HepG2 (cell line): Measurements from ENCODE around the gene LEPR. TPM values are rescaled to one million over a fixed set of nuclear protein-coding genes. Genes with fewer than 3 reads are reported as not detected.
A peak's percentile ranks its signal among the peaks of the same experiment; 100 is the strongest.

Experiments
- ARID2 ChIP-seq: sonication (generic); formaldehyde crosslinking; IDR thresholded peaks from 2 replicates; pipeline ENCODE4 v1.8.1; 2022; ENCODE audit warnings: mild to moderate bottlenecking, missing genetic modification reagents, borderline replicate concordance
- CENPT ChIP-seq: sonication (generic); formaldehyde crosslinking; IDR thresholded peaks from 2 replicates; pipeline ENCODE4 v1.8.0; 2022; ENCODE audit warnings: low read depth, mild to moderate bottlenecking, moderate library complexity, missing genetic modification reagents
- HNF4A ChIP-seq: sonication (generic); formaldehyde crosslinking; IDR thresholded peaks from 2 replicates; pipeline ENCODE4 v1.4.0; 2020; ENCODE audit warnings: missing genetic modification reagents
- KDM5A ChIP-seq: fragments of 200-600 bp; sonication (generic); IDR thresholded peaks from 2 replicates; pipeline ENCODE4 v1.7.0; 2018; ENCODE audit warnings: antibody characterized with exemption, mild to moderate bottlenecking, low read length, borderline replicate concordance
- MYNN ChIP-seq: sonication (generic); formaldehyde crosslinking; IDR thresholded peaks from 2 replicates; pipeline ENCODE4 v1.4.0; 2020; ENCODE audit warnings: mild to moderate bottlenecking, low read depth, missing genetic modification reagents
- PHB2 ChIP-seq: fragments of 450-650 bp; IDR thresholded peaks from 2 replicates; pipeline ENCODE4 v1.6.1; 2018; ENCODE audit not compliant: partially characterized antibody
- POLR2G ChIP-seq: fragments of 200-400 bp; formaldehyde crosslinking; IDR thresholded peaks from 2 replicates; pipeline ENCODE4 v1.6.1; 2018; ENCODE audit warnings: mild to moderate bottlenecking, low read depth, low read length, moderate library complexity
- RFX1 ChIP-seq: fragments of 450-650 bp; IDR thresholded peaks from 2 replicates; pipeline ENCODE4 v1.6.1; 2017
- SRSF4 ChIP-seq: fragments of 200-400 bp; formaldehyde crosslinking; IDR thresholded peaks from one replicate; pipeline ENCODE4 v1.6.1; 2018; ENCODE audit warnings: mild to moderate bottlenecking, low read depth, low read length, moderate library complexity; ENCODE audit not compliant: poor library complexity, severe bottlenecking
- ZBTB3 ChIP-seq: sonication (generic); formaldehyde crosslinking; IDR thresholded peaks from 2 replicates; pipeline ENCODE4 v1.4.0; 2020; ENCODE audit warnings: low read depth, mild to moderate bottlenecking, moderate library complexity, missing genetic modification reagents, borderline replicate concordance
- ZBTB8A ChIP-seq: sonication (generic); formaldehyde crosslinking; IDR thresholded peaks from 2 replicates; pipeline ENCODE4 v1.4.0; 2020; ENCODE audit warnings: mild to moderate bottlenecking, low read depth, missing genetic modification reagents, borderline replicate concordance
- ZFAT ChIP-seq: sonication (generic); formaldehyde crosslinking; conservative IDR thresholded peaks from 2 replicates; pipeline ENCODE4 v1.8.1; 2023; ENCODE audit warnings: missing genetic modification reagents, inconsistent platforms
- ZFYVE20 ChIP-seq: sonication (generic); formaldehyde crosslinking; IDR thresholded peaks from 2 replicates; pipeline ENCODE4 v1.8.0; 2023; ENCODE audit warnings: low read depth, mild to moderate bottlenecking, moderate library complexity, missing genetic modification reagents, borderline replicate concordance
- ZNF30 ChIP-seq: sonication (generic); formaldehyde crosslinking; IDR thresholded peaks from 2 replicates; pipeline ENCODE4 v1.5.0; 2020; ENCODE audit warnings: mild to moderate bottlenecking, missing genetic modification reagents
- ZNF337 ChIP-seq: sonication (generic); formaldehyde crosslinking; IDR thresholded peaks from 2 replicates; pipeline ENCODE4 v1.5.1; 2020; ENCODE audit warnings: missing genetic modification reagents, low read depth, mild to moderate bottlenecking, borderline replicate concordance
- ZNF543 ChIP-seq: sonication (generic); formaldehyde crosslinking; IDR thresholded peaks from 2 replicates; pipeline ENCODE4 v1.4.0; 2020; ENCODE audit warnings: mild to moderate bottlenecking, missing genetic modification reagents
- ZNF704 ChIP-seq: sonication (generic); formaldehyde crosslinking; IDR thresholded peaks from 2 replicates; pipeline ENCODE4 v1.8.1; 2023; ENCODE audit warnings: mild to moderate bottlenecking, inconsistent platforms, moderate library complexity, missing genetic modification reagents, borderline replicate concordance
- ZSCAN25 ChIP-seq: sonication (generic); formaldehyde crosslinking; IDR thresholded peaks from 2 replicates; pipeline ENCODE4 v1.8.0; 2022; ENCODE audit warnings: mild to moderate bottlenecking, missing genetic modification reagents
- ZUFSP ChIP-seq: sonication (generic); formaldehyde crosslinking; IDR thresholded peaks from 2 replicates; pipeline ENCODE4 v1.9.0; 2021; ENCODE audit warnings: missing genetic modification reagents, mild to moderate bottlenecking, borderline replicate concordance
- polyA plus RNA-seq, 8 experiments: library from polyadenylated mRNA; depleted of rRNA in 3 of 8; stranded (reverse) in 7 of 8; unstranded in 1 of 8; fragments of >200 nt; fragmentation: Illumina TruSeq in 4 of 8; extraction: Trizol in 4 of 8; gene quantifications; 2 replicates each; pipeline versions ENCODE4 v1.2.1 to v1.2.3, GENCODE V29; 2011 to 2016; ENCODE audit warnings: low read depth in 4 of 8, missing spikeins in 1 of 8, mixed read lengths in 1 of 8; ENCODE audit not compliant: insufficient read depth in 1 of 8
- total RNA-seq, 5 experiments: library from RNA; depleted of rRNA; stranded (reverse); fragments of >200 nt; fragmentation: Illumina TruSeq; extraction: Trizol; gene quantifications; 2 replicates each; pipeline ENCODE4 v1.2.3, GENCODE V29; 2016; ENCODE audit warnings: low read depth in 1 of 5
- TF ChIP-seq, protein P1 (sequence below): sonication (generic); formaldehyde crosslinking; IDR thresholded peaks from 2 replicates; pipeline ENCODE4 v1.8.0; 2022; ENCODE audit warnings: missing genetic modification reagents, mild to moderate bottlenecking, moderate library complexity, borderline replicate concordance
- TF ChIP-seq, protein P2 (sequence below), 2 experiments: sonication (generic) in 1 of 2; formaldehyde crosslinking in 1 of 2; IDR thresholded peaks; 2 replicates each; pipeline versions ENCODE4 v1.4.0 to v1.6.1; 2018 to 2020; ENCODE audit warnings: missing genetic modification reagents in 2 of 2, borderline replicate concordance in 1 of 2, low read depth in 1 of 2, mild to moderate bottlenecking in 1 of 2, missing biosample characterization in 1 of 2

LEPR gene
- total and polyA plus RNA-seq, 2 of the 13 experiments (the other 11 are each of a cell fraction or from before 2014, with no cell fraction given): 0.60 to 1.7 TPM

- TF ChIP-seq SRSF4 (no peak), ZBTB8A (CRISPR knock-in tag) (no peak), ARID2 (CRISPR knock-in tag) (no peak), POLR2G (no peak), ZNF704 (CRISPR knock-in tag) (no peak), ZSCAN25 (CRISPR knock-in tag) (peak; percentile 41; the same call in 1 of the 2 replicates), KDM5A (no peak; the same call in 1 of the 2 replicates), RFX1 (no peak), MYNN (no peak), ZNF30 (CRISPR knock-in tag) (no peak), HNF4A (CRISPR knock-in tag) (no peak; the same call in 1 of the 2 replicates), ZNF543 (CRISPR knock-in tag) (no peak), ZFAT (no peak), PHB2 (no peak), ZBTB3 (CRISPR knock-in tag) (0 out of 2 replicates have a peak, but pooled peaks have one; percentile 84), ZUFSP (no peak), ZNF337 (CRISPR knock-in tag) (no peak), ZFYVE20 (no peak), CENPT (CRISPR knock-in tag) (no peak)
- TF ChIP-seq, protein P1, sequence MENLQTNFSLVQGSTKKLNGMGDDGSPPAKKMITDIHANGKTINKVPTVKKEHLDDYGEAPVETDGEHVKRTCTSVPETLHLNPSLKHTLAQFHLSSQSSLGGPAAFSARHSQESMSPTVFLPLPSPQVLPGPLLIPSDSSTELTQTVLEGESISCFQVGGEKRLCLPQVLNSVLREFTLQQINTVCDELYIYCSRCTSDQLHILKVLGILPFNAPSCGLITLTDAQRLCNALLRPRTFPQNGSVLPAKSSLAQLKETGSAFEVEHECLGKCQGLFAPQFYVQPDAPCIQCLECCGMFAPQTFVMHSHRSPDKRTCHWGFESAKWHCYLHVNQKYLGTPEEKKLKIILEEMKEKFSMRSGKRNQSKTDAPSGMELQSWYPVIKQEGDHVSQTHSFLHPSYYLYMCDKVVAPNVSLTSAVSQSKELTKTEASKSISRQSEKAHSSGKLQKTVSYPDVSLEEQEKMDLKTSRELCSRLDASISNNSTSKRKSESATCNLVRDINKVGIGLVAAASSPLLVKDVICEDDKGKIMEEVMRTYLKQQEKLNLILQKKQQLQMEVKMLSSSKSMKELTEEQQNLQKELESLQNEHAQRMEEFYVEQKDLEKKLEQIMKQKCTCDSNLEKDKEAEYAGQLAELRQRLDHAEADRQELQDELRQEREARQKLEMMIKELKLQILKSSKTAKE (CRISPR knock-in tag): no peak
- TF ChIP-seq, protein P2, sequence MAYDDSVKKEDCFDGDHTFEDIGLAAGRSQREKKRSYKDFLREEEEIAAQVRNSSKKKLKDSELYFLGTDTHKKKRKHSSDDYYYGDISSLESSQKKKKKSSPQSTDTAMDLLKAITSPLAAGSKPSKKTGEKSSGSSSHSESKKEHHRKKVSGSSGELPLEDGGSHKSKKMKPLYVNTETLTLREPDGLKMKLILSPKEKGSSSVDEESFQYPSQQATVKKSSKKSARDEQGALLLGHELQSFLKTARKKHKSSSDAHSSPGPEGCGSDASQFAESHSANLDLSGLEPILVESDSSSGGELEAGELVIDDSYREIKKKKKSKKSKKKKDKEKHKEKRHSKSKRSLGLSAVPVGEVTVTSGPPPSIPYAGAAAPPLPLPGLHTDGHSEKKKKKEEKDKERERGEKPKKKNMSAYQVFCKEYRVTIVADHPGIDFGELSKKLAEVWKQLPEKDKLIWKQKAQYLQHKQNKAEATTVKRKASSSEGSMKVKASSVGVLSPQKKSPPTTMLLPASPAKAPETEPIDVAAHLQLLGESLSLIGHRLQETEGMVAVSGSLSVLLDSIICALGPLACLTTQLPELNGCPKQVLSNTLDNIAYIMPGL (CRISPR knock-in tag; IDR thresholded peaks at IDR 0.05; ENCODE audit: borderline replicate concordance in 1 of 2, low read depth in 1 of 2): peak; percentile 44 to 52; a peak in 1 of 4 replicates
These were observed 533 bp upstream of the LEPR start (continued) for GRCh38 chr1:65419681-65420589.
